H1 (cell line): Measurements from ENCODE around the gene DEPP1. TPM values are rescaled to one million over a fixed set of nuclear protein-coding genes. Genes with fewer than 3 reads are reported as not detected.

ENCODE experiments used
- POU5F1 ChIP-seq: IDR thresholded peaks from 2 replicates; pipeline ENCODE4 v1.6.1; 2011; ENCODE audit warnings: low read depth, mild to moderate bottlenecking, low read length, moderate library complexity
- polyA plus RNA-seq, 7 experiments: library from polyadenylated mRNA; depleted of rRNA in 3 of 7; stranded (reverse) in 5 of 7; unstranded in 2 of 7; fragments of >200 nt in 5 of 7; fragments of 200-250 nt in 2 of 7; gene quantifications; 1 replicate in 5 of 7; 2 replicates in 1 of 7; 4 replicates in 1 of 7; pipeline versions ENCODE4 v1.2.1 to v1.2.3, GENCODE V29; 2011 to 2013; ENCODE audit warnings: missing spikeins in 2 of 7, mixed read lengths in 2 of 7
- total RNA-seq: library from RNA; stranded (reverse); fragmentation: NEBNext Ultra II Directional; extraction: Animal tissue kit (Norgen Biotek cat#: 25700); gene quantifications from 2 replicates; pipeline ENCODE4 v1.2.1, GENCODE V29; 2021

DEPP1 gene
- total and polyA plus RNA-seq, 2 of the 8 experiments (the other 6 are each of a cell fraction or from before 2014, with no cell fraction given) = 0.67 to 4.5 TPM

DNA sequence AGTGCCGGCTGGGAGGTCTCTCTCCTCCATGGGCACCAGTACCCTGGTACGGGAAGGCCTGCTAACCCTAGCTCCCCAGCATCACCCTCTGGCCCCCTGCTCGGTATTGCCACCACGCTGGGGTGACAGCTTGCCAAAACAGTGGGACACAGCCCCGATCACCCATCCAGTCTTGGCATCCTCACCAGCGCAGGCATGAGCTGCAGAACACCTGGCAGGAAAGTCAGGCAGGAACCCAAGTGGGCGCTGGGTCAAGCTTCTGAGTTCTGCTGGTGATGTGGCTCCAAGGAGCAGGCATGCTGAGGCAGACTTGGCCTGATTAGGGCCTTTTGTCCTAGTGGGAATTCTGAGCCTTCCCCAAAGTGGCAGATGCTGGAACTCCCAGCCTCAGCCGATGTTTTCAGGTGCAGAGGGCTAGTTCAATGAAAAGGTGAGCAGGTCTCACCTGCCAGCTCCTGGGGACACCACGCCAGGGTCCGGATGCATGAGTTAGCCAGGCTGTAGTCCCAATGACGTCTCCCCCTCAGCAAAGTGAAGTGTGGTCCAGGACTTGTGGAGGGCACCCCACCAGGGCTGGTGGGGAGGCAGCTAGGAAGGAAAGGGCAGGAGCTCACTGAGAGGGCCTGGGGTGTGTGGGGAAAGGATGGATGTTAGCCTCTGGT lies 13.6 kb upstream of the DEPP1 start (continued):
- no peak for TF ChIP-seq POU5F1
